Hepatocyte (in vitro differentiated cells): ENCODE measurements around the gene C12orf42. TPM values are rescaled to one million over a fixed set of nuclear protein-coding genes. Genes with fewer than 3 reads are reported as not detected.

Source experiments
- DNase-seq: peaks from one replicate; pipeline ENCODE4 v3.0.0-alpha.2; 2016; ENCODE audit warnings: low spot score
- H2AFZ ChIP-seq: fragments of 200-600 bp; sonication (generic); 2 replicates; pipeline ENCODE4 v1.6.0; 2016; ENCODE audit warnings: antibody characterized with exemption, mild to moderate bottlenecking
- H3K27ac ChIP-seq: fragments of 200-600 bp; sonication (generic); 2 replicates; pipeline ENCODE4 v1.5.1; 2016; ENCODE audit warnings: mild to moderate bottlenecking
- H3K27me3 ChIP-seq: fragments of 200-600 bp; sonication (generic); 2 replicates; pipeline ENCODE4 v1.6.1; 2016
- H3K36me3 ChIP-seq: fragments of 200-600 bp; sonication (generic); replicated peaks from 2 replicates; pipeline ENCODE4 v1.5.1; 2016; ENCODE audit warnings: low read depth; ENCODE audit not compliant: insufficient read depth
- H3K4me1 ChIP-seq: fragments of 200-600 bp; sonication (generic); 2 replicates; pipeline ENCODE4 v1.5.1; 2016; ENCODE audit warnings: mild to moderate bottlenecking, moderate library complexity; ENCODE audit not compliant: insufficient read depth
- H3K4me2 ChIP-seq: fragments of 200-600 bp; sonication (generic); 2 replicates; pipeline ENCODE4 v1.6.0; 2016
- H3K4me3 ChIP-seq: fragments of 200-600 bp; sonication (generic); 2 replicates; pipeline ENCODE4 v1.5.1; 2016; ENCODE audit warnings: mild to moderate bottlenecking
- H3K79me2 ChIP-seq: fragments of 200-600 bp; sonication (generic); 2 replicates; pipeline ENCODE4 v1.6.0; 2017; ENCODE audit warnings: mild to moderate bottlenecking
- H3K9me2 ChIP-seq: fragments of 200-600 bp; sonication (generic); replicated peaks from 2 replicates; pipeline ENCODE4 v1.6.0; 2017; ENCODE audit warnings: mild to moderate bottlenecking; ENCODE audit not compliant: insufficient read depth
- H3K9me3 ChIP-seq: fragments of 200-600 bp; sonication (generic); 2 replicates; pipeline ENCODE4 v1.5.1; 2016; ENCODE audit warnings: low read depth, mild to moderate bottlenecking
- H4K20me1 ChIP-seq: fragments of 200-600 bp; sonication (generic); 2 replicates; pipeline ENCODE4 v1.6.0; 2016; ENCODE audit warnings: mild to moderate bottlenecking; ENCODE audit not compliant: insufficient read depth, poor library complexity, severe bottlenecking
- EZH2 ChIP-seq: fragments of 200-600 bp; sonication (generic); IDR thresholded peaks from 2 replicates; pipeline ENCODE4 v1.6.1; 2016; ENCODE audit warnings: antibody characterized with exemption, mild to moderate bottlenecking, borderline replicate concordance
- EZH2phosphoT487 ChIP-seq: fragments of 200-600 bp; sonication (generic); IDR thresholded peaks from one replicate; pipeline ENCODE4 v1.6.1; 2018; ENCODE audit warnings: antibody characterized with exemption, mild to moderate bottlenecking, low read depth, moderate library complexity; ENCODE audit not compliant: unreplicated experiment, severe bottlenecking
- WGBS: methylation state at CpG from one replicate; pipeline ENCODE4 v1.1.6; 2016; ENCODE audit warnings: low lambda C conversion rate; ENCODE audit errors: missing lambda C conversion rate; 5-methylcytosine and 5-hydroxymethylcytosine counted together
- polyA plus RNA-seq: library from polyadenylated mRNA; unstranded; fragments of >200 nt; fragmentation: Nextera tagmentation; extraction: Ambion mirVana; gene quantifications from 2 replicates; pipeline ENCODE4 v1.2.1, GENCODE V29; 2016
- total RNA-seq: library from RNA; depleted of rRNA; stranded (reverse); fragments of >200 nt; gene quantifications from 2 replicates; pipeline ENCODE4 v1.2.3, GENCODE V29; 2014
- TF ChIP-seq, protein P1 (sequence below): fragments of 200-600 bp; sonication (generic); IDR thresholded peaks from 2 replicates; pipeline ENCODE4 v1.5.1; 2016; ENCODE audit warnings: antibody characterized with exemption, mild to moderate bottlenecking; ENCODE audit not compliant: poor library complexity

The C12orf42 gene
- total and polyA plus RNA-seq, 2 experiments from 2014 or later = not detected

DNA sequence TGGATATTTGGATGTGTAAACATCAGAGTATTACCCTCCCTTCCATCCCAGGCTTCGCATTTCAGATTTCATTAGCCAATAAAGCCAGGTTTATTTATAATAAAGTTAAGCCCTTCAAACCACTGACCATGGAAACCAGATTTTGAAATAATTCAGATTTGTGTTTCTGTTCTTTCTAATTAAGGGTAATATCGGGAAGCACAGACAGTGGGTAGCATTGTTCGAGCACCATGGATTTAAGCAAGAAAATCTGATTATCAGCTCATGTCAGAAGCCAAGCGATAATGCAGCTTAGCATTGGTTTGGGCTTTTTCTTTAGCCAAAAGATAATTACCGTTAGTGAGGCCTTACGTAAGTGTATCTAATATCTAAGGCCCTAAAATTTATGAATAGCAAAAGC lies 116.1 kb downstream of the C12orf42 start:
- no peak for DNase-seq
- no peaks in the 10 kb centered on the region for H3K79me2 ChIP-seq
- no peak overlapping the region for H3K4me2 ChIP-seq
- no peak overlapping the region for H3K4me3 ChIP-seq
- H3K4me1 ChIP-seq = no peaks in the 10 kb centered on the region
- no peaks in the 10 kb centered on the region for H3K9me3 ChIP-seq
- H3K36me3 ChIP-seq = no peaks in the 10 kb centered on the region
- no peak overlapping the region for H2AFZ ChIP-seq
- 66% methylated on average over 6 of the region's 6 CpGs for WGBS
- no peaks in the 10 kb centered on the region for H3K27me3 ChIP-seq
- TF ChIP-seq, protein P1, sequence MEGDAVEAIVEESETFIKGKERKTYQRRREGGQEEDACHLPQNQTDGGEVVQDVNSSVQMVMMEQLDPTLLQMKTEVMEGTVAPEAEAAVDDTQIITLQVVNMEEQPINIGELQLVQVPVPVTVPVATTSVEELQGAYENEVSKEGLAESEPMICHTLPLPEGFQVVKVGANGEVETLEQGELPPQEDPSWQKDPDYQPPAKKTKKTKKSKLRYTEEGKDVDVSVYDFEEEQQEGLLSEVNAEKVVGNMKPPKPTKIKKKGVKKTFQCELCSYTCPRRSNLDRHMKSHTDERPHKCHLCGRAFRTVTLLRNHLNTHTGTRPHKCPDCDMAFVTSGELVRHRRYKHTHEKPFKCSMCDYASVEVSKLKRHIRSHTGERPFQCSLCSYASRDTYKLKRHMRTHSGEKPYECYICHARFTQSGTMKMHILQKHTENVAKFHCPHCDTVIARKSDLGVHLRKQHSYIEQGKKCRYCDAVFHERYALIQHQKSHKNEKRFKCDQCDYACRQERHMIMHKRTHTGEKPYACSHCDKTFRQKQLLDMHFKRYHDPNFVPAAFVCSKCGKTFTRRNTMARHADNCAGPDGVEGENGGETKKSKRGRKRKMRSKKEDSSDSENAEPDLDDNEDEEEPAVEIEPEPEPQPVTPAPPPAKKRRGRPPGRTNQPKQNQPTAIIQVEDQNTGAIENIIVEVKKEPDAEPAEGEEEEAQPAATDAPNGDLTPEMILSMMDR = no peak
- TF ChIP-seq EZH2phosphoT487 (no peak), EZH2 (no peak)
- H3K27ac ChIP-seq = no peak overlapping the region
- no peaks in the 10 kb centered on the region for H3K9me2 ChIP-seq
- no peaks in the 10 kb centered on the region for H4K20me1 ChIP-seq

DNA sequence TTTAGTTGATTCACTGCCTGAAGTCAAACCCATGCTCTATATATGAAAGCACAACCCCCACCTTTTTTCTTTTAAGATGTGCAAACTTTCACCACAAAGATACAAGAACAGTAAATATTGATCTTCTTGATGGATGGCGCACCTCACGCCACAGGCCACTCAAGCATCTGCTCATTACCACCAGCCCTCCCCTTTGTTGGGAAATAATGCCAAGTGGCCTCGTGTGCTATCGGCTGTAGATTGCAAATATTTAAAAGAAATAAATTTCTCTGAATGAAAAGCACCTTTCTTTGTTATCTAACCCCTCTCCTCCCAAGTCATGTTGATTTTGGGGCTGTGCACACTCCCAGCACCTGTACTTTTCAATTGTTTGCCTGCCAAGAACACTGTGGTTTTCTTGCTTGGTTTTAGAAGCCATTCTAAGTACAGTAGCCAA lies 122.7 kb downstream of the C12orf42 start:
- TF ChIP-seq, protein P1 = no peak
- no peak for TF ChIP-seq EZH2
- TF ChIP-seq EZH2phosphoT487 = no peak
- Histone ChIP-seq H3K4me3 (no peak overlapping the region), H3K79me2 (no peaks in the 10 kb centered on the region), H2AFZ (no peak overlapping the region), H4K20me1 (no peaks in the 10 kb centered on the region), H3K36me3 (no peaks in the 10 kb centered on the region), H3K9me2 (no peaks in the 10 kb centered on the region), H3K4me2 (no peak overlapping the region), H3K9me3 (no peaks in the 10 kb centered on the region), H3K4me1 (no peaks in the 10 kb centered on the region), H3K27me3 (no peaks in the 10 kb centered on the region), H3K27ac (no peak overlapping the region)
- DNase-seq = no peak
- WGBS = 67% methylated on average over 4 of the region's 4 CpGs

DNA sequence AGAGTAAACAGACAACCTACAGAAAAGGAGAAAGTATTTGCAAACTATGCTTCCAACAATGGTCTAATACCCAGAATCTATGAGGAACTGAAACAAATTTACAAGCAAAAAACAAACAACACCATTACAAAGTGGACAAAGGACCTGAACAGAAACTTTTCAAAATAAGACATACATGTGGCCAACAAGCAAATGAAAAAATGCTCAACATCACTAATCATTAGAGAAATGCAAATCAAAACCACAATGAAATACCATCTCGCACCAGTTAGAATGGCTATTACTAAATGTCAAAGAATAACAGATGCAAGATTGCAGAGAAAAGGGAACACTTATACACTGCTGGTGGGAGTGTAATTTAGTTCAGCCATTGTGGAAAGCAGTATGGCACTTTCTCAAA lies 125.8 kb downstream of the C12orf42 start:
- Histone ChIP-seq H3K4me1 (no peaks in the 10 kb centered on the region), H3K27me3 (no peaks in the 10 kb centered on the region), H3K79me2 (no peaks in the 10 kb centered on the region), H4K20me1 (no peaks in the 10 kb centered on the region), H3K4me3 (no peak overlapping the region), H3K9me3 (no peaks in the 10 kb centered on the region), H3K4me2 (no peak overlapping the region), H3K36me3 (no peaks in the 10 kb centered on the region), H2AFZ (no peak overlapping the region), H3K9me2 (no peaks in the 10 kb centered on the region), H3K27ac (no peak overlapping the region)
- WGBS = 100% methylated on average over 1 of the region's 1 CpG
- DNase-seq = no peak
- TF ChIP-seq, protein P1 = no peak
- TF ChIP-seq EZH2 (no peak), EZH2phosphoT487 (no peak)

DNA sequence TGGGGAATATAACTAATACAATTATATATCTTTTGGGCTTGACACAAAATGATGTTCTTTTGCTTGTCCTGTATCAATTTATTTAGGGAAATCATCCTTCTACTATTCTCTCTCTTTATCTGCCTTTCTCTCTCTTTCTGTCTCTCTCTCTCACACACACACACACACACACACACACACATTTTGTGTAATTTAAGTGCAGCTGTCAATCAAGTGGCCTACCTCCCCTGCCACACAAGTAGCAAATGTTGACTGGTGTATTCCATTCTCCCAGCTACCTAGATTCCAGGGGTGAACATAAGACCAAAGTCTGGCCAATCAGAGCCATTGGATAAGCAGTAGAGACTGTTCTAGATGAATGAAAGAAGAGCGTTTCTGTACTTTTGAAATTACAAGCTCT lies 127.6 kb downstream of the C12orf42 start:
- Histone ChIP-seq H2AFZ (no peak overlapping the region), H3K27ac (no peak overlapping the region), H3K9me3 (no peaks in the 10 kb centered on the region), H3K4me2 (no peak overlapping the region), H3K36me3 (no peaks in the 10 kb centered on the region), H3K9me2 (no peaks in the 10 kb centered on the region), H3K4me3 (no peak overlapping the region), H4K20me1 (no peaks in the 10 kb centered on the region), H3K4me1 (no peaks in the 10 kb centered on the region), H3K79me2 (no peaks in the 10 kb centered on the region), H3K27me3 (no peaks in the 10 kb centered on the region)
- TF ChIP-seq, protein P1 = no peak
- no peak for TF ChIP-seq EZH2phosphoT487
- TF ChIP-seq EZH2 = no peak
- WGBS = 94% methylated on average over 1 of the region's 1 CpG
- no peak for DNase-seq
